GM18505 (cell line): ENCODE results near the gene ADPRHL1.

Source experiments
- ATAC-seq: cut with Tn5 transposase; IDR thresholded peaks from one replicate; pipeline ENCODE4 v1.9.1; 2021; ENCODE audit not compliant: unreplicated experiment
- POLR2A ChIP-seq: IDR thresholded peaks from 4 replicates; pipeline ENCODE4 v1.6.1; 2011; ENCODE audit warnings: borderline replicate concordance; ENCODE audit not compliant: insufficient read depth, insufficient read length; ENCODE audit errors: extremely low read depth

ADPRHL1 gene

DNA sequence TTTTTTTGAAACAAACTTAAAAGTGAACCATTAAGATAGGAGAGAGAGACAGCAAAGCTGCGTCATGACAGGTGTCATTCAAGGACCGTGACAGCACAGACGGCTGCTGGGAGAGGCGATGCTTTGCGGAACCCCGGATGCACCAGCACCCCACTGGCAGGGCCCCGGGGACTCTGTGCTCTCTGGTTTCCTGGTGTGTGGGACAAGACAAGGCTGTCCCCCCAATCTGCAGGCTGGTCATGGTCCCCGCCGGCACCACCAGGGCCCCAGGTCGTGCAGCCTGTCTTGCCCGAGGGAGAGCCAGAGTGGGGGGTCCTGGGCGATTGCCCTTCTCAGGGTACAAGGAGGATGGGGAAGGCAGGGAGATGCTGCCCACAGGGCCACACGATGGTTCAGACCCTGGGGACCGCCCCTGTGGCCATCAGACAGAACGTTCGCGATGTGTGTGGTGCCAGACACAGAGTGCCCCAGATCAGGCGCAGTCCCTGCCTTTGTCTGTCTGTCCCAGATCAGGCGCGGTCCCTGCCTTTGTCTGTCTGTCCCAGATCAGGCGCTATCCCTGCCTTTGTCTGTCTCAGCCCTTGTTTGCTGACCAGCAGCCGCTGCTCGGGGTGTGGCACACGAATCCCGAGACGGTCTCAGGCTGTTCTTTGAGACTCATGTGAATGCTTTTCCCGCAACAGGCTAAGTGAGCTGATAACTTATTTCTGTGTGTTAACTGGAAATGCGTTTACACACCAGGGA is 36.1 kb downstream of the ADPRHL1 start:
- no peak for TF ChIP-seq POLR2A
- ATAC-seq, result no peak

DNA sequence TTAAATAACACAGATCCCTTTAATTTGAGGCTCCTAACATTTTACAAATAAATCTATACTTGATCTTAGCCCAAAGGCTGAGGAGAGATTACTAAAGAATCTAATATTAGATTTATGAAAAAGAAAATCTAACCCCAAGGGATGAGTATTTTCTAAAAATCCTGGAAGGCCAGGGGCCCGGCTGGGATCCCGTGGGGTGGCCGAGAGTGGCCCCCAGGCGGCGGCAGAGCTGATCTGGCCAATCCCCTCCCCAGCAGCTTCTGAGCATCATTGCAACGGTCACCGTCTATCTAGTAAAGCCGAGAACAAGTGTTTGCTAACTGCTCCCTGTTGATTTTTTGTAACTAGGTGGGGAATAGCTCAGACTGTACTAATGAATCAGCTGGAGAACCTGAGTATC is 37.5 kb downstream of the ADPRHL1 start:
- no peak for TF ChIP-seq POLR2A

DNA sequence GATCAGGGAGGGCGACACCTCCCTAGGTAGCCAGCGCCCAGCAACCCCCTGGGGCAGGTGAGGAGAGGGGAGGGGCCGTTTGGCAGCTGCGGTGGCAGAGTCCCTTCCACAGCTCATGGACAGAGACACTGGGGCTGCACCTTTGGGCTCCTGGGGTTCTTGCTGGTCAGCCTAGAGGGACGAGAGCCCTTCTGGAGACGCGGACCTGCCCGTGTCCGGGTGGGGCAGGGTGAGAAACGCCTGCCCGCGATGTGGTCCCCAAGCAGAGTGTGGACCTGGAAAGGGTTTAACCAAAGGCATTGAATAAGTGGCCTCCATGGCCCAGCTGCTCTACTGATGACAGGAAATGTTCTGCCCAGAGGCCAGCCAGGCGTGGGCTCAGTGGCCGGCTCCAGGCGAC is 38.3 kb downstream of the ADPRHL1 start:
- TF ChIP-seq POLR2A, result no peak
- no peak for ATAC-seq

More for the DNA sequence above, 37.5 kb downstream of the ADPRHL1 start:
- no peak for ATAC-seq

DNA sequence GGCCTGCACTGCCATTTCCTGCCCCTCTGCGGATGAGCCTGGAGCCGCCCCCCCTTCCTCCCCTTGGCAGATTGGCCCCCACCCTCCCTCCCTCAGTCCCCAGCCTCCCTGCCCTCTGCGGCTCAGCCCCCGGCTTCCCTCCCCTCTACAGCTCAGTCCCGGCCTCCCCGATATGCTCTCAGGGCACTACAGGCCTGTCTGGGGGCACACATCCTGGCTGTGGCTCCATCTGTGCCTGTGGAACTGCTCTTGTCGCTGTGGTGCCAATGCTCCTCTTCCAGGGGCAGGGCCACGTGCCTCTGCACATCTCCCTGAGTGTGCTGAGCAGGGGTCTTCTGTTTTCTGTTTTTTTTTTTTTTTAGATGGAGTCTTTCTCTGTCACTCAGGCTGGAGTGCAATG is 39.0 kb downstream of the ADPRHL1 start:
- ATAC-seq, result no peak
- TF ChIP-seq POLR2A, result no peak

DNA sequence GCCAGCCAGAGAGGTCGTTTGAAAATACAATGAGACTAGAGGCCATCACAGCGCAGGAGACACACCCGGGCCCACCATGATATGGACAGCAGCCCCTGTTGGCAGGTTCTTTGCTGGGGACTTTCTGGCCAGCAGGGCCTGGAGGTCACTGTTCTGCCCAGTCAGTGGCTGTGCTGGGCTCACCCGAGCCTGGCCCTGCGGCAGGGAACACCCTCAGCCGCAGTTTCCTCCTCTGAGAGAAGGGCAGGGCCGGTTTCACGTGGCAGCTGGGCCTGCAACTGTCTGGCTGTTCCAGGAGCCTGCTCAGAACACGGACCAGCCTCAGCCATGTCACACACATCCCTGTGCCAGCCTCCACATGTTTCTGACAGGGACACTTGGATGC is 39.4 kb downstream of the ADPRHL1 start:
- no peak for ATAC-seq
- no peak for TF ChIP-seq POLR2A

DNA sequence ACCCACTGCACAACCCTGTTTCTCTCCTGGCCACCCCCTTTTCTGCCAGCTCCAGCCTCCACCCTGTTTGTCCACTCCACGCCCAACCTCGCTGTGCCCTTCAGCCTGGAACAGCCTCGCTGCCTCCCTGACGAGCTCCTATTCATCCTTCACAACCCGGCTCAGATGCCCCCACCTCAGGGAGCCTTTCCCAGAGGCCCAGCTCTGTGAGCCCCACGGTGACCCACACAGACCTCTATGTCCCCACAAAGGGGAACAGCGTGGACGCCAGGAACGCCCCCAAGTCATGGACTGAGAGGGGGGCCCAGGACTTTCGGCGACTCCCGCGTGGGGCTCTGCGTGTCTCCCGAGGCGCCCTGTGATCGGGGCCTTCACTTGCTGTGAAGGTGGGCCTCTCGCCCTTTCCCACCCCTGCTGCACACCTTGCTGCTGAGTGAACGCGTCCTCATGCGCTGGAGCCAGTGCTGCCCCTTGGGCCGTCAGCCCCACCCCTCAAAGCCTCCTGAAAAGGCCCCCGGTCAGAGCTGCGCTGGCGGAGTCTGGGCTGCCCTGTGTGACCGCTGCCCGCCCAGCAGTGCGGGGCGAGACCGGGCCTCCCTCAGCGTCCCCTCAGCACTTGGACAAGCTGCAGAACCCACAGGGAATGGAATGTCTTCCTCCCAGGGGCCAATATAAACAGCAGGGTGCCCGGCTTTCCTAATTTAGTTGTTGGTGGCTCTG is 40.0 kb downstream of the ADPRHL1 start:
- no peak for ATAC-seq
- no peak for TF ChIP-seq POLR2A

DNA sequence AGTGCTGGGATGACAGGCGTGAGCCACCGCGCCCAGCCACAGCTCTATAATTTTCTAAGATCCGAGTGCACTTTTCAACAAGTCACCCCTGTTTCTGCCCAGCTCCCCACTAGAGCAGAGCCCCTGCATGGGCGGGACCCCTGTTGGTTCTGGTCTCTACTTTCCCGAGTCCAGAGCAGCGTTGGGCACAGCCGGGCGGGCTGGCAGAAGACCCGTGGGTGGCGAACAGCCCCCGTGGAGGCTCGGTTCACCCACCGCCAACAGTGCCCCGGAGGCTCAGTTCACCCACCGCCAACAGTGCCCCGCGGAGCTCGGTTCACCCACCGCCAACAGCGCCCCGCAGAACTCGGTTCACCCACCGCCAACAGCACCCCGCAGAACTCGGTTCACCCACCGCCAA is 40.8 kb downstream of the ADPRHL1 start:
- no peak for TF ChIP-seq POLR2A
- ATAC-seq, result no peak

DNA sequence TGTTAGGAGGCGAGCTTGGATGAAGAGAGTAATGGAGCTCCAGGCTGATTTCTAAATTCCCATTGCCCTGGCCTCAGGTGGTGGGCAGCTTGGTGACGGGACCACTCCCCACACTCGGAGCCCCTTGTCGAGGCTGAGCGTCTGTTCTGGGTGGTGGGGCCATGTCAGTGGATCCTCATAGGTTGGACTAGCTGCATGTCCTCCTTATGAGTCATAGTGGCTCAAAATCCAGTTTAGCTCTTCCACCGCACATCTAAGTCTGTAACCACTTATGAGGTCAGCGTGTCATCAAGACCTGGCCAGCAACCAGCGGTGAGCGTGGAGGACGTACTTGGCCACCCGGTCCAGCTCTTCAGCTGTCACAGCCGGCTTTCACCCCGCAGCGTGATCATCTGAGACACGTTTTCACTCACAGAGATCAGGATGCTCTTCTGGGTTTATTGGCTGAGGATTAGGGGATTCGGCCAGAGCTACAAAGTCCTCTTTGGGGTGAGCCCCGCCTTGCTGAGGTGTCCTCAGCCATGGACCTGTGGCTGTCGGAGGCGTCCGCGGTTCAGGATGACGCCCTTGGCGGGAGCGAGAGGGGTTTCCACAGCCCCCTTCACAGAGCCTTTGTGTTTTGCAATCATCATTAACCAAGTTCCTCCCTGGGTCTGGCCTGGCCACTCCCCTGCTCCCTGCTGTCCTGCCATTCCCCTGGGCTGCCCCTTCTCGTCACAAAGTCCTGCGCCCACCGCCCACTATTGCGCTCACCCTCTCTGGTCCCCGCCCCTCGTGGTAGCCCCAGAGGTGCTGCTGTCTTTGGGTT is 41.9 kb downstream of the ADPRHL1 start:
- TF ChIP-seq POLR2A, result no peak
- ATAC-seq, result no peak

DNA sequence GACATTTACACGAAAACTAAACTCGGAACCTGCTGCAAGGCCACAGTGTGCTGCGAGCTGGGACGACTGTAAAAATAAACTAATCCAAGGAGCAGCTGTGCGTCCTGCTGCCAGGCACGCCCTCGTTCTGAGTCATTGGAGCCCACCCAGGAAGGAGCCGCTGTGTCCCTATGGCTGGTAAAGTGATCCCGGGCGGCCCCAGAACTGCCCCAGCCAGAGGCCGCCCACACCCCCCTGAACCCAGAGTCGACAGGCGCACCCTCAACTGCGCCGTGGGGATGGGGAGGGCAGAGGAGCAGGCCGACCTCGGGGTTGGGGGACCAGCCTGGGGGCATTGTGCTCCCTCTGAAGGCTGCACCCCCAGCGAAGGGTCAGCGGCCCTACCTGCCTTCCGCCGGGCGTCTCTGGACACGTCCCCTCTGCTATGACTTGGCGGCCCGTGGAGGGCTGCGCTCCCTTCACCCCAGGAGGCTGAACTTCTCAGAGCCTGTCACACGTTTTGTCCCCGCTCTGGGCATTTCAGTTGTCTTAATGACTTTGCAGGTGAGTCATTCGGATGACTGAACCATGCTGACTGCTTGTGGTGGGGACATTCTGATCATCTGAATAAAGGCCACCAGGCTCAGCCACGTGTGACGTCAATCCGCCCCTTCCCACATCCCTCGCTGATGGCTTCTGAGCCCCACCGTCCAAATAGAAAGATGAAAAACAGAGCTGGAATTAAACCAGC is 42.7 kb downstream of the ADPRHL1 start:
- TF ChIP-seq POLR2A, result no peak
- ATAC-seq, result no peak

DNA sequence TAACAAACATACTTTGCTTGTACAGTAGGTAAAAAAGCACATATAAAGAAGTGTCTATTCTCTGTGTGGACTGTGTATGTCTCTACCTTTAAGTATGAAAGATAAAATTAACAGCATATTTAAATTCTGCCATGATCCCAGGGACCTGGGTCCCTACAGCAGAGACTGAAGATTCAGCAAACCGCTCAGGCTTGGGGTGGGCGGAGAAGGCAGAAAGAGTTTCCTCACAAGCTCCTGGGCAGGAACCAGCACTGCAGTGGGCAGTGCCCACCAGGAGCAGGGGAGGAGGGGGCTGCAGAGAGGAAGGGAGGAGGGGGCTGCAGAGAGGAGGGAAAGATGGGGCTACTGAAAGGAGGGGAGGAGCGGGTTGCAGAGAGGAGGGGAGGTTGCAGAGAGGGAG is 44.7 kb downstream of the ADPRHL1 start:
- no peak for ATAC-seq

DNA sequence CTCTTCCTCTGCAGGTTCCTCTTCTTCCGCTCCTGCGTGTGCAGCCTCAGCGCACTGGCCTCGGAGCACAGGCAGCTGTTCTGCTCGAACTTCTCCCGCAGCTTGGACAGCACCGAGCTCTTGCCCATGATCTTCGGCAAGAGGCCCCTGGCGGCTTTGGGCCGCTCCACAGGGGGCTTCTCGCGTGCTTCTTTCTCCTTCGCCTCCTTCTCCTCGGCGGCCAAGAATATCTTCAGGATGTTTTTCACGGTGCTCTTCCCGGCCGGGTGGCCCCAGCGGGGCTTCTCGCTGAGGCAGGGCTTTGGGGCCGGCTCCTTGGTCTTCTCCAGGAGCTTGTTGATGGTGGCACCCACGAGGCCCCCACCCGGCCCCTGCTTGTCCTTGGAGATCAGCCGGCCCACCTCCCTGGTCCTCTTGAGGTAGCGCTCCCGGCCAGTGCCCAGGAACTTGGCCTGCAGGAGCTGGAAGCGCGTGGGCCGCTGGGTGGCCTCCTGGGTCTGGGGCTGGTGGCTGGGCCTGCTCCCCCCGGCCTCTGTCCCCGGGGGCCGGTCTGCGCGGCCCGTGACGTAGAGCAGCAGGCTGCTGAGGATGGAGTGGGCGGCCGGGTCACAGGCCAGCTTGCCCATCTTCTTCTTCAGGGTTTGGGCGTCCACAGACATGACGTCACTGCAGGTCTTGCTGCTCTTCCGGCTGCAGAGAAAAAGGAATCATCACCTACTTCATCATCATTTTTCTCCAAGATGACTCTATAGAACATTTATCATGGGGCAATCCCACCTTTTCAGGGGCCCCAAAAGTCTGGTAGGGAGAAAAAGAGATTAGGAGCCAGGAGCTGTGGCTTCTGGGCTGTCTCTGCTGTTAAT is 45.5 kb downstream of the ADPRHL1 start:
- ATAC-seq, result no peak

More for the DNA sequence above, 44.7 kb downstream of the ADPRHL1 start:
- no peak for TF ChIP-seq POLR2A

DNA sequence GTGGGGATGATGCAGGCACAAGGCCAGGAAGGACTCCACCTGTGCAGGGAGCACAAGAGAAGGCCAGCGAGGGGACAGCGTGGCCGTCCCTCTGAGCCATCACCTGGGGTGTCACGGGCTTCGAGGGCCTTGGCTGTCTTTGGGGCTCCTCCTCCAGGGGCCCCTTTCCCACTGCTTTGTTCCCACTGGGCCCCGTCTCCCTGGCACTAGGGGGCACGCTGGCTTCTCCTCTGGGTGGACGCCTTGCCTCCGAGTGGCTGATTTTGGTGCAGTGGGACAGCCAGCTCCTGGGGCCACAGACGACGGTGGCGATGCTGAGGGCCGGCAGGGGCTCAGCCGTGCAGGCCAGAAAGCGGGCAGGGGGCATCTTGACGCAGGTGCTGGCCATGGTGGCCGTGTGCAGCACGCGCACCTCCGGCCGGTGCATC is 46.2 kb downstream of the ADPRHL1 start:
- no peak for TF ChIP-seq POLR2A
- ATAC-seq, result no peak

More for the DNA sequence above, 45.5 kb downstream of the ADPRHL1 start:
- TF ChIP-seq POLR2A, result no peak
